GM20431 (cell line): ENCODE measurements around the gene CRHR2.

Experiments used
- in situ Hi-C: fragments of 300-500 bp; cut with MseI, MboI; formaldehyde crosslinking; loops from one replicate; pipeline ENCODE4 v1.15.0; 2020; ENCODE audit warnings: low sequenced_read_pairs; ENCODE audit not compliant: unreplicated experiment

The CRHR2 gene

GRCh38 chr7:30707391-30708357 lies 25.4 kb upstream of the CRHR2 start:
- in situ Hi-C loops: no loop called here

GRCh38 chr7:30706908-30707307 lies 24.7 kb upstream of the CRHR2 start:
- in situ Hi-C loops: no loop called here

GRCh38 chr7:30706316-30706715 lies 24.1 kb upstream of the CRHR2 start:
- in situ Hi-C loops: no loop called here

- in situ Hi-C loops: no loop called here
Measured at GRCh38 chr7:30705596-30705995, 23.3 kb upstream of the CRHR2 start.

GRCh38 chr7:30705008-30705407 lies 22.8 kb upstream of the CRHR2 start:
- in situ Hi-C loops: no loop called here

GRCh38 chr7:30703756-30704155 lies 21.5 kb upstream of the CRHR2 start:
- in situ Hi-C loops: no loop called here

GRCh38 chr7:30702200-30702599 lies 19.9 kb upstream of the CRHR2 start:
- in situ Hi-C loops: no loop called here

GRCh38 chr7:30700941-30701340 lies 18.7 kb upstream of the CRHR2 start:
- in situ Hi-C loops: no loop called here

GRCh38 chr7:30699706-30700495 lies 17.6 kb upstream of the CRHR2 start:
- in situ Hi-C loops: no loop called here

- in situ Hi-C loops: no loop called here
Measured at GRCh38 chr7:30698481-30698880, 16.2 kb upstream of the CRHR2 start.

GRCh38 chr7:30697719-30698460 lies 15.6 kb upstream of the CRHR2 start:
- in situ Hi-C loops: no loop called here

GRCh38 chr7:30694774-30695721 lies 12.8 kb upstream of the CRHR2 start:
- in situ Hi-C loops: no loop called here

- in situ Hi-C loops: no loop called here
Measured at GRCh38 chr7:30694218-30694745, 12.0 kb upstream of the CRHR2 start.

- in situ Hi-C loops: no loop called here
Measured at GRCh38 chr7:30692882-30693281, 10.6 kb upstream of the CRHR2 start.

- in situ Hi-C loops: no loop called here
Measured at GRCh38 chr7:30692438-30692837, 10.2 kb upstream of the CRHR2 start.

GRCh38 chr7:30690011-30690410 lies 7.8 kb upstream of the CRHR2 start:
- in situ Hi-C loops: no loop called here

GRCh38 chr7:30688718-30689221 lies 6.5 kb upstream of the CRHR2 start:
- in situ Hi-C loops: no loop called here

- in situ Hi-C loops: no loop called here
Measured at GRCh38 chr7:30687604-30688003, 5.3 kb upstream of the CRHR2 start.

- in situ Hi-C loops: no loop called here
Measured at GRCh38 chr7:30684351-30684750, 2.1 kb upstream of the CRHR2 start.
